ENCODE results near the gene TECPR1.

GRCh38 chr7:98215561-98216495 lies 36.2 kb downstream of the TECPR1 start:
- no peak for TF ChIP-seq EZH2phosphoT487 (IDR thresholded peaks at IDR 0.05; ENCODE audit: unreplicated experiment)
- TF ChIP-seq EZH2 (IDR thresholded peaks at IDR 0.05; ENCODE audit: low read depth, unreplicated experiment): no peak
- no peak for TF ChIP-seq CTCF (conservative IDR thresholded peaks at IDR 0.05; ENCODE audit: low read depth in 2 of 2)

All from GM23338 (cell line).